Stimulated activated naive CD8-positive, alpha-beta T cell treated with anti-CD3 and anti-CD28 coated beads, Interleukin-15, Interleukin-2, amounts not matched to agents 100 U/mL and 50 U/mL, for 24 hours (primary cell): ENCODE results near the gene SMIM35.
"Not testable (repeated sequence)": the region's sequence is repeated elsewhere in the genome, so short reads cannot be mapped to it uniquely, and the experiment has no call there.

Experiments
- ATAC-seq: fragments of 150-1000 bp; cut with Tn5 transposase; one replicate; pipeline ENCODE4 v1.10.0; 2021
- DNase-seq: peaks from one replicate; pipeline ENCODE4 v3.0.0; 2021

The SMIM35 gene

DNA sequence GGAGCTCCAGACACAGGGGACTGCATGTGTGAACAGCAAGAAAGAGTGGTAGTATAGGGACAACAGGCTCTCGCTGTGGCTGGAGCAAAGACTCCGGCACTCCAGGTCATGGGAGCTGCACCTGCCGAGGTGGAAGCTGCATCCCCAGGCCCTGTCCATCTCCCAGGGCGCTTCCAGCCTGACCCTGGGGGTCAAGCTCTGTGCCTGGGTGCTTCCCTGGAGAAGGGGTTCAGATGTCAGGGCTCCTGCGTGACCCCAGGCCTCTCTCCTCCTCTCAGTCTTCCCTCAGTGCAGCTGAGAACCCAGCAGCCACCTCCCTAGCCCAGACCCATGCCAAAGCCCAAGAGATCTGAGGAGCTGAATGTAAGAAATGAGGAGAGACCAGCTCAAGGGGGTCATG, 6.5 kb downstream of the SMIM35 start:
- no peak for DNase-seq
- ATAC-seq: no peak

DNA sequence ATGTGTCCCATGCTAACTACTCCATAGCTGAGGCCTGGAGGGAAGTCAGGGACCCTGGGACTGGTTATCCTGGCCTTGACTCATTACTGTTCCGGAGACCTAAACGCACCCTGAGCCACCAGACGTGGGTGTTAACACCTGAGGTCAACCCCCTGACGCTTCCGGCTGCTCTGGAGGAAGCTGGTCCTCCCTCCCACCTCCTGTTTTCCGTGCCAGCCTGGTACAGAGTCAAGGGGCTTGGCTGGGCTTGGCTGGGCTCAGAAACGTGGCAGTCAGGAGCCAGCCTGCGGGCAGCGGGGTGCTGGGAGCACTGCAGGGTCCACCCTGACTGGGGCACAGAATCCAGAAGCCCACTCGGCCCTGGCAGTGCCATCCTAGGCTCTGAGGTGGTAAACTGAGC, 7.3 kb downstream of the SMIM35 start:
- DNase-seq: no peak

GRCh38 chr11:118078911-118079411, 7.8 kb downstream of the SMIM35 start:
- no peak for ATAC-seq

More for the DNA sequence above, 7.3 kb downstream of the SMIM35 start:
- no peak for ATAC-seq

DNA sequence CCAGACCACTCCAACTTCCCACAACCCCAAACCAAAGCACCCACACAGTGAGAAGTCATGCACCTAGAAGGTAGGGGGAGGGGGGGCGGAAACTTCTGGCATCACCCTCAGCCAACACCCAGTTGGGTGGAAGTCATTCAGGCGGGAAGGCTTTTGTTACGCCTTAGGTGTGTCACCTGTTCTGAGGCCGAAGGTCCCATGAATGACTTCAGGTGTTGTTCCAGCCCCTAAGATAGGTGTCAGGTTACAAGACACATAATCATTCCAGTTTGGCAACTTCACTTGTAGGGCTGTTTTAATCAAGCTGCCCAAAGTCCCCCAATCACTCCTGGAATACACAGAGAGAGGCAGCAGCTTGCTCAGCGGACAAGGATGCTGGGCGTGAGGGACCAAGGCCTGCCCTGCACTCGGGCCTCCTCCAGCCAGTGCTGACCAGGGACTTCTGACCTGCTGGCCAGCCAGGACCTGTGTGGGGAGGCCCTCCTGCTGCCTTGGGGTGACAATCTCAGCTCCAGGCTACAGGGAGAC, 9.9 kb downstream of the SMIM35 start, which contains the start of gene TMPRSS4:
Gene TMPRSS4, plus strand, starts transcription at position 325 of the 528 bp plus-strand sequence. CDS start 225 bp downstream, outside the sequence.
- ATAC-seq (no peak), DNase-seq (no peak)

More at GRCh38 chr11:118078911-118079411, 7.8 kb downstream of the SMIM35 start:
- no peak for DNase-seq

DNA sequence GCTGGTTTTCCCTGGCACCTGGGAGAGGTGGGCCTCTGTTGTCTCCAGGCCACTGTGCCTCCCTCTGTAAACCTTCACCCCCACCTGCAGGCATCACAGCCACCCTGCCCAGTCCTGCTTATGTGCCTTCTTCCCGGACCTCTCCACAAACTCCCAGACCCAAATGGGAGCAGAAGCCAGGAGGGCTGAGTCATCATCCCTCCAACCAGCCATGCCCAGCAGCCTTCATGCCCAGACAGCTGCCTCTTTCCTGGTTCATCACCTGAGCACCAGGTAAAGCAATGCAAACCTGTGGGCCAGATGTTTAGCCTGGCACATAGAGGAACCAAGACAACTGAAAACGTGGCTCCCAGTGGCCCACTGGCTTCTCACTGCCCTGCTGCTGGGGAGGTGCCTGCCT, 12.0 kb downstream of the SMIM35 start:
- ATAC-seq (no peak), DNase-seq (no peak)

- DNase-seq: no peak
- ATAC-seq: no peak
Measured at GRCh38 chr11:118074091-118074685, 12.6 kb downstream of the SMIM35 start.

DNA sequence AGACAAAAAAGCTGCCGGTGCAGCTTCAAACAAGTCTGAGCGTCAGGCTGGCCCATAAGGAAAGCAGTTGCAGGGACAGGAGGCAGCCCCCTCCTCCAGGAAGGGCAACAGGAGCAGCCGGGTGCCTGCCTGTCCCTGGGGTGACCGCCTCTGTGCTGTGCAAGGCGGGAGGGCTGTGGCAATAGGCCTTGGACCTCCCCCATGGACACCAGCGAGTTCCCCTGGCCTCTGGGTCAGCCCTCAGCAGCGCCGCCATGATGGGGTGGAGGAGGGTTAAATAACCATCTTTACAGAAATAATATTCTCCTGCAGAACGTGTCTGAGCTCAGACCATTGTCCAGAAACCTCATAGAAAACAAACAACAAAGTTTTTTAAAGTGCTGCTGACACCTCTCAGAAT, 13.2 kb downstream of the SMIM35 start:
- ATAC-seq: no peak
- DNase-seq: no peak

DNA sequence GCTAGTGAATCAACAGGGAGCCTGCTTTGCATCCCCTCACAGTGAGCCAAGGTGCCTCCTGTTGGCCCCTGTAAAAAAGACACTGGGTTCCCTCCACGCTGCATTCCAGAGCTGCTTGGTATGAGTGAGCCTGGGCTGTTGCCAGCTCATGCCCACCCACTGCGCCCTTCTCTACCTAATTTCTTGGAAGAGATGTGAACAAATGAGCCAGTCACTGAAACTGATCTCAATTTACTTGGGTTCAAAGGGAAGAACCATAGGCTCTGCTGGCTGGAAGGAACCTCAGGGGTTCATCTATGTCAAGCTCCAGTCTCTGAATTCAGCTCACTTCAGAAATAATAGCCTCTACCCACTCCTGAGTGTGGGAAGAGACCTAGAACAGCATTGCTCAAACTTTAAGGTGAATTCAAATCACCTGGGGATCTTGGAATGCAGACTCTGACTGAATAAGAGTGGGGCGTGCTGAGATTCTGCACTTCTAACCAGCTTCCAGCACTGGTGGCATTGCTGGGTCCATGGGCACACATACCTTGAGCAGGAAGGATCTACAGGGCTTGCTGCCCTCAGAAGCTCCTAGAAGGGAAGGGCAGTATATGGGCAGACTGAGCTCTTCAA, 15.2 kb downstream of the SMIM35 start:
- ATAC-seq (no peak), DNase-seq (no peak)

DNA sequence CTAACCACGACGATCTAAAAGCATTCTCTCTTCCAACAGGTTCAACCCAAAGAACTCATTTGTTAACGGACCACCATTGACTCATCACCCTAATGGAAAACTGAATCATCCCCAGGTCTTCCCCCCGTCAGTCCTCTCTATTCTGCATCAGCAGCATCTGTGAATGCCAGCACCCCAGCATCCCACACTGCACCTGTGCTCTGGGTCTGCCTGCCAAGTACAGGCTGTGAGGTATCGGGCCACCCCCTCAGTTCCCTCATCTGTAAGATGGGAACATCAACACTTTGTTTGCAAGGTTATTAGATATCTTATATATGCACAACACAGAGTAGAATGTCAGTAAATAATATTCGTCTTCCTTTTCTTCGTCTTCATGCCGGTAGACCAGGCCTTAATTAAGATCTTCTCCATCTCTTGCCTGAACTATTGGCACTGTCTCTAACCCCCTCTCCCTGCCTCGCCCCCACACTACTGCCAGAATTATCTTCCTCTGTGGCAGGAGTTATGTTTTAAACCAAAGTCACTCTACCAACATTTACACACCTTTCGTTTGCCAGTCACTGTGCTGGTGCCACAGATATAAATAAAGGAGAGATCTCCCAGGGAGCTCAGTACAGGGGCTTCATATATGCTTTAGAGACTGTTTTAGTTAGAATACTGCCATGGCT, 17.7 kb downstream of the SMIM35 start:
- no peak for DNase-seq
- peak; percentile 70 for ATAC-seq

DNA sequence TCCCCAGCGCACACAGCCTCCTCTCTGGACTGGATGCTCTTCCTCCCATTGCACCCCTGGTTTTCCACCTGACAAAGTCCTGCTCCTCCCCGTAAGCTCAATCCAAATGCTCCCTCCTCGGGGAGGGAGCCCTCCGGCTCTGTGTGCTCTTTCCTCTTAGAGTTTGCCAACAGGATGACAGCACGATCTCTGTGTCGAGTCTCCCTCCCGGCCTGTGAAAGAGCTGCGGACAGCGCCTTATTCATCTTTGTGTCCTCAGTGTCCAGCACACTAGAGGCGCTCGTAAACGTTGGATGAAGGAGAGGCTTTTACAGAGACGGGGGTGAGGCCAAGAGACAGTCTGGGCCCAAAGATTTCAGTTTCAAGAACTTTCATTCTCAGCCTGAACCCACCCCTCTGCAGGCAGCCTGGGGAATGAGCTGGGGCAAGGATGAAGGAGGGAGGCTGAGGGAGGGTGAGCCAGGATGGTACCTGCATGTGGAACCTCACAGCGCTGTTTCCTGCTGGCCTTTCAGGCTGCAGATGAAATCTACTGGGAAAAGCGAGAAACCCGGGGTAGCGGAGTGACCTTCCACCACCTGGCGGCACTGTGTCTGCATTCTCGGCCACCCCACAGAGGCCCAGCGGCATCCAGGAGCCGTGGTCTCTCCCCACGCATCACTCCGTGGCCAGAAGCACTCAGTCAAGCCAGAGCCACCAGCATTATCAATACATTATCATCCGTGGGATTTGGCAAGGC, 18.4 kb downstream of the SMIM35 start:
- DNase-seq (no peak), ATAC-seq (peak; percentile 8)

- DNase-seq (no peak), ATAC-seq (no peak)
Measured at GRCh38 chr11:118067006-118067405, 19.8 kb downstream of the SMIM35 start.

DNA sequence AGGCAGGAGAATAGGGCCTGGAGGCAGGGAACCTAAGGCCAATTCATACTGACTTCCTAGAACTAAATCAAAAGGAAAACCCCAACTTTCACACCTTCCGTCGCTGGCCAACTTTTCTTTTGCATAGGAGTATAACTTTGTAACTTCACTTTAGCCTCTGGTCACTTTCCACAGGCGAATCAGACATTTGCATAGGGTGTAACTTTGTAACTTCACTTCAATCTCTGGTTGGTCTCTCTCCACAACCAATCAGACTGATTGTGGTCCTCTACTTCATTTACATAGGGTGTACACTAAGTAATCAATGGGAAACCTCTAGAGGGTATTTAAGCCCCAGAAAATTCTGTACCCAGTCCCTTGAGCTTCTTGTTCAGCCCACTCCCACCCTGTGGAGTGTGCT, 21.4 kb downstream of the SMIM35 start:
- ATAC-seq: no peak
- no peak for DNase-seq

DNA sequence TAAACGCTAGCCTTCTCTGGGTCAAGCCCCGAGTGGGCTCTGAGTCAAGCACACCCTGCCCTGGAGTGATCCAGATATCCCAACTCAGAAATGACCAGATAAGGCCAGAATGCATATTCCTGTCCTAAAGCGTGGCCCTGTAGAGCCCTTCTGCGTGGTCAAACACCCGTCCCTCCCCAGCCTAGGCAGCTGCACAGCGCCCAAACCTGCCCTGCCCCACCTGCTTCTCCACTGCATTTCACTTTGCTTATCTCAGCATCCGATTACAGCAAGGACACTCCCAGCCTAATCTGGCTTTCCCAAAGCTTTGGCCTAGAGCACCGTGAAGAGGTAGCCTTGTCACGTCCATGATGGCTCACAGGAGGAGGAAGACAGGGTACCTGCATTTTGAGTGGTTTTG, 21.8 kb downstream of the SMIM35 start:
- DNase-seq (no peak), ATAC-seq (no peak)

GRCh38 chr11:118062631-118063030, 24.1 kb downstream of the SMIM35 start:
- ATAC-seq, DNase-seq: not testable (repeated sequence)

DNA sequence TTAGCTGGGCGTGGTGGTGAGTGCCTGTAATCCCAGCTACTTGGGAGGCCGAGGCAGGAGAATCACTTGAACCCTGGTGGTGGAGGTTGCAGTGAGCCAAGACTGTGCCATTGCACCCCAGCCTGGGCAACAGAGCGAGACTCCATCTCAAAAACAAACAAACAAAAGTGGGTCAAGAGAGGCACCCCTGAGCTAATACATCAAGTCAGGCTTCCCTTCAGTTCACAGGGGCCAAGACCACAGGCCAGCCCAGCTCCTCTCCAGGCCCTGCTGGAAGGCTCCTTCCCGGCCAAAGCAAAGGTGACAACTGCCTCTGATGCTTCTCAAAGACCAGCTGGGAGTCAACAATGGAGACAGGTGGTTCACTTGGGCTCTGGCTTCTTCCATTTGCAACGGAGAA, 24.6 kb downstream of the SMIM35 start:
- not testable (repeated sequence) for DNase-seq, ATAC-seq

DNA sequence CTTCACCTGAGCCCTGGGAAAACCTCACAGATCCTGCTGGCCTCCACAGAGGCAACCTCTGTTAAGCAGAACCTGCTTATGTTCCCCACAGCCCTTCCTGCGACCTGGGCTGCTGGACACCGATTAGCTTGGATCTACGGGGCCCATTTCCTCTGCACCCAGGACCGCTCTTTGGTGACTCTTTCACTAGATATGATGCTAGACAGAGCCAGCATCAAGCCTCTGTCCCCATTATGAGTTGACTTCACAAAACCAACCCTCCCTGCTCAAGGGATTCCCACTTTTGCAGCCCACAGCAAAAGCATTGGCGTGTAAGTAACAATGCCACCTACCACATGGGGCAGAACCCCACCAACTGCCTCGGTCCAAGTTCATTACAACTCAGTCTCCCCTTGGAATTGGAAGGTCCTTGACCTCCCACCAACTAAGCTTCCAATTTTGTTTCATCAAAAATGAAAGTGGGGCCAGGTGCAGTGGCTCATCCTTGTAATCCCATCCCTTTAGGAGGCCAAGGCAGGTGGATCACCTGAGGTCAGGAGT, 25.1 kb downstream of the SMIM35 start:
- ATAC-seq: no peak

DNA sequence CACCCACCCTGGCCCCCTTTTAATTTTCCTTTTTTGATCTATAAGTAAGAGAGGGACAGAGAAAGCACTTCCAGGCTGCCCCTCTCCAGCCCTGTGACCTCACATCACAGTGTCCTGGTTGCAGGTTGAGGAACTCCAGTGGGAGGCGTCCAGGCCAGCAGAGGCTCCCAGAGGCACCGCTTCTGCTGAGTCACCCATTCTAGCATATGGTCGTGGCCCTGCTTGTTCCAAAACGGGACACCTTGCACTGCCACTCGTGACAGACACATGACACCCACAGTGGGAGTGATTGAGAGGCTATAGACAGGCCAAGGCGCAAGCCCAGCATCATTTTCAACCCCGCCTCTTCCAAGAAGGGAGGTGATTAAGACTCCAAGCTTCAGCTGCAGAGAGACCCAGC, 25.9 kb downstream of the SMIM35 start:
- no peak for DNase-seq
- no peak for ATAC-seq

More for the DNA sequence above, 25.1 kb downstream of the SMIM35 start:
- DNase-seq: no peak

GRCh38 chr11:118060081-118060661, 26.6 kb downstream of the SMIM35 start:
- DNase-seq (no peak), ATAC-seq (no peak)

DNA sequence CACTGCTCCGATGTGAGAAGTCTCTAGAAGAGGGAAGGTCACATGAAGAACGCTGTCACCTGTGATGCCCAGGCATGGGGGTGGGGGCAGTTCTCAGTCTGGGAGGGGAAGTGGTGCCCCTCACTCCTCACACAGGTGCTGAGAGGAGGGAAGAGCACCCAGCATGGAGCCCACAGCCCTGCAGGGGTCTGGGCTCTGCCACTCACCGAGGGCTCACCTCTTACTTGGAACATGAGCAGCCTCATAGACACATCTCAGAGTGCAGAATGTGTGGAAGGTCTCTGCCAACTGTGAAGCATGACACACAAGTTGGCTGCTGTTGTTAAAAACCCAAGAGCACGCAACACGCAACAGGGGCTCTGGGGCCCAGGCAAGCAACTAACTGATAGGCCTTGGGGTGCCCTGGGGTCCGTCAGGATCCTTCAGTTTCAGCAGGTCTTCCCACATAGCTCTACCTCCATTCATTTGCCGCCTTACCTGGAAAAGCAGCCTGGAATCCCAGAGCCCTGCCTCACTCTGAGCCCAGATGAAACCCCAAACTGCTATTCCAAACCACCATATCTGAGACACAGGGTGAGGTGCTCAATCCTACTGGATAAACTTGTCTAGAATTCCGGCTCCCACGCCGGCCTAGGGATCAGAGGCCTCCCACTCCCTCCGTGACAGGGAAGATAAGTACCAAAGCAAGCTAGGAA, 27.4 kb downstream of the SMIM35 start:
- ATAC-seq (no peak), DNase-seq (no peak)

- ATAC-seq (no peak), DNase-seq (no peak)
Measured at GRCh38 chr11:118058311-118059245, 28.2 kb downstream of the SMIM35 start.
